C1 segment of cervical spinal cord (tissue), 14 donors: ENCODE results near the gene KATNAL1.

Experiments used
- DNase-seq, 14 donors: peaks; one replicate each; lab custom pipeline; 2025; lab: John Stamatoyannopoulos, UW

KATNAL1 gene

DNA sequence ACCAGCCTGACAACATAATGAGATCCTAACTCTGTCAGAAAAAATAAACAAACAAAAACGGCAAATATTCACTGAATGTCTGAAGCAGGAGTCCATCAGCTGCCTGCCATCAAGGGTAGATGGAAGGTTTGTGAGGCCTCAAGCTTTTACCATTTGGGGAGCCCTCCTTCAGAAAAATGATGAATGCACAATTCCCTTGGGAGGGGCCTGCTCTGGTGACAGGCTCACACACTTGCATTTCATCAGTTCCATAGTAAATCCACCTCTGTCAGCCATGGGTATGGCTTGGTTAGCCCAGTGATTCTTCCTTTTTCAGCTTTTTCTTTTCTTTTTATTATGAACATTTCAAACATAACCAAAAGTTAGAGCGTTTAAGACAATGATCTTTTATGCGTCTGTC, 26.3 kb upstream of the KATNAL1 start:
- no peak for DNase-seq

DNA sequence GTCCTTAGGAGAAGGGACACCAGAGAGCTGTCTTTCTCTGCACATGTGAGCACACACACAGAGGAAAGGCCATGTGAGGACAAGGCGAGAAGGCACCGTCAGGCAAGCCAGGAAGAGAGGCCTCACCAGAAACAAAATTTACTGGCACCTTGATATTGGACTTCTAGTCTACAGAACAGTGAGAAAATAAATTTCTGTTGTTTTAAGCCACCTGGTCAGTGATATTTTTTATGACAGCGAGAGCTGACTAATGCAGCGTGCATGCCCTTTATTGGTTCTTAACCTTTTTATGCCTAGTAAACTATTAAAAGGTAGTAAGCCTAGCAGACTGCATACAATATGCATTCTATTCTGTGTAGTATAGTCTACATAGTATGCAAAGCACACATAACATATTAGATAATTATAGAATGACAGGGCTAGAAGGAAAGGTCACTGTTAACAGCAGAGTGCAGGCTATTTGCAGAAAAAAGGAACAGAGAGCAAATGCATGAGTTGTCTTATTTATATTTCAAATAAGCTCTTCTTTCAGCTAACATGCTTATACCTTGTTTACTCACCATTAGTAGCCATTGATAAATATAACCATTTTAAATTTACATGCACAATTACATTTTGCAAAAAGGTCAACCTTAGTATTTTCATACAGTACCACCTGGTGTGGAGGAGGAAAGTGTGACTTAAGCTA, 25.2 kb upstream of the KATNAL1 start:
- DNase-seq = no peak

DNA sequence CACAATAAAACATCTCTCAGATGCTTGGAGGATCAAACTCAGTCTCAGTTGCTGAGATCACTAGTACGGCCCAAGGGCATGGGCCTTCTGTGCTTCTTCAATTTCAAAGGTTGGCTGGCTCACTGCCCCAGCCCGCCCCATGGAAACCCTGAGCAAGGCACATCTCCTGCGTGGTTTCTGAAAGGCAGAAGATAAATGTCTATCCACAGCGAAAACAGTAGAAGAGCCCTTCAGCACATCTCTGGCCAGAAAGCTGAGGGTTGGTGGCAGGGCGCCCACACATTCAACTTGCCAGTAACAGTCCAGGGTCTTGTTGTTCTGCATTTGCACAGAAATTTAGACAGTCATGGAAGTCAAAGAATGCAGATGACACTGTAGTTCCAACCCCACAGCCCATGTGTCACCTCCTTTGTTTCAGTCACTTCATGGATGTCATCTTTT, 24.0 kb upstream of the KATNAL1 start:
- peak in 5 of 14 donors; percentile 20 to 62 (median 28) for DNase-seq

DNA sequence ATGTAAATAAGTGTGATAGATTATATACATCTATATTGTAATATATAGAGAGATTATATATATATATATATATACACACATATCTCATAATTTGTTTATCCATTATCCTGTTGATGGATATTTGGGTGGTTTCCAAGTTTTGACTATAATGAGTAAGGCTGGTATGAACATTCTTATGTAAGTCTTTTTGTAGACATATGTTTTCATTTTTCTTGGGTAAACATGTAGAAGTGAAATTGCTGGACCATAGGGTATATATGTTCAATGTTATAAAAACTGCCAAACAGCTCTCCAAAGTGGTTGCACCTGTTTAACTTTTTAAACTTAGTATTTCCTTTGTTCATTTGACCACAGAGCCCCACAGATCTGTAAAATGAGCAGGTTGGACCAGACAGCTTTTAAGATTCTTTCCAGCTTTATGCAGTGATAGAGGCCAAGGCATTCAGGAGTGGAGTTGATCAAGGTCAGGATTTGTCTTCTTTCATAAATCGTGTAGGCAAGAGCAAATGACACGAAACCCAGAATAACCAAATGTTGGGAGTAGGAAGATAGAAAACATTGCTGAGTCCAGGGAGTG, 21.7 kb upstream of the KATNAL1 start:
- DNase-seq = no peak

DNA sequence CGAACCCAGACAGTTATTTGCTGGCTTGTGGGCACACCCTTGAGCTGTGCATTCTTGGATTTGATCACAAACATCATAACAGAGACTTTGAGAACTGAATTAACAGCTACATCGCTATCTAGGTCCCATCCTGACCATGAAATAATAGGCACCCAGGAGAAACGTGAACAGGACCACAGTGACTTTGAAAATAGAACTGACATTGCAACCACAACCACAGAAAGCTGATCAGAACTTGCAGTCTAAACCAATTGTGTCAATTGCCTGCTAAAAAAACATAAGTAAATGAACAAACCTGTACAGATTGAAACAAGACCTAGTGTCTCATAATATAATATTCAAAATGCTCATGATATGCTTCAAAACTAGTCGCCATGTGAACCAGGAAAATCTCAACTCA, 18.3 kb upstream of the KATNAL1 start:
- no peak for DNase-seq

DNA sequence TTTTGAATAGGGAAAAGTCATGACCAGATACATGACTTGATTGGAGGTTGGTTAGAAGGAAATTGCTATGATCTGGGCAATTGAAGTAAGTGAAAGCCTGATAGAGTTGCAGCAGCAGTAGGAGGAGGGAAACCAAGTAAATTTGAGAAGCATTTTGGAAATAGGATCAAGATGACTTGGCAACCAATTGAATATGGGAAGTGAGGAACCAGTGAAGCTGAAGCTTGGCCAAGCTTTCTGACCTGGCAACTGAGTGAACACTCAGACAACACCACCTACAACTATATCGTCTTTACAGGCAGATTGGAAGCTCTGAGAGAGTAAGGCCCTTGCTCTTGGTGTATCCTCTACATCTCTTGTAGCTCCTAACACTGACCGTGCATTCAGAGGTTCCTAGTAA, 16.2 kb upstream of the KATNAL1 start:
- no peak for DNase-seq

DNA sequence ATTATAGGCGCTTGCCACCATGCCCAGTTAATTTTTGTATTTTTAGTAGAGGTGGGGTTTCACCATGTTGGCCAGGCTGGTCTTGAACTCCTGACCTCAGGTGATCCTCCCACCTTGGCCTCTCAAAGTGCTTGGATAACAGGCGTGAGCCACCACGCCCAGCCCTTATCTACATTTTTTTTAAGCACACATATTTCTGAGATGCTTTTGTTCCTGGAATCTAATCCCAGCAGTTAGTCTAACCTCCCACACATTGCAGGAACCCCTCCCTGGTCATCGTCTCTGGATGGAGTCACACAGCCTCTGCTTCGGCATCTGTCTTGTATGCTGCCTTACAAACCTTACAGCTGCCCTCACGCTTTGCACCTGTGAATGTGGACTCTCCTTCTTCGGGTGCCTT, 15.1 kb upstream of the KATNAL1 start:
- DNase-seq = no peak

DNA sequence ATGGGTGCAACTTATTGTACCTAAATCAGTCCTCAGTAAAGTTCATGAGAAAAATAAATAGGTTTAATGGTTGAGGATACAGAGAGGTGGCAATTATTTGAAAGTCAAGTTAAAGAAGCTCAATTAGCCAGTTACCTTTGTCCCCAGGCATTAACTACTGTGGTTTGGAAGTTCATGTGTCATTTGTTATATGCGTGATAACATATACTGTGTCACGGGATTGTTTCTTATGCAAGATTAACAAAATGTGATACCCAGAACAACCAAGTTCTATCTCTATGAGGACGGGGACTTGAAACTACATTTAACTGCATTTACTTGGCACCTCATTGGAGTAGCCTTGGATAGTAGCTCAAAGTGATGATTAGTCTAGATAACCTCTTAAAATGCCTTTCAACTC, 13.9 kb upstream of the KATNAL1 start:
- no peak for DNase-seq

DNA sequence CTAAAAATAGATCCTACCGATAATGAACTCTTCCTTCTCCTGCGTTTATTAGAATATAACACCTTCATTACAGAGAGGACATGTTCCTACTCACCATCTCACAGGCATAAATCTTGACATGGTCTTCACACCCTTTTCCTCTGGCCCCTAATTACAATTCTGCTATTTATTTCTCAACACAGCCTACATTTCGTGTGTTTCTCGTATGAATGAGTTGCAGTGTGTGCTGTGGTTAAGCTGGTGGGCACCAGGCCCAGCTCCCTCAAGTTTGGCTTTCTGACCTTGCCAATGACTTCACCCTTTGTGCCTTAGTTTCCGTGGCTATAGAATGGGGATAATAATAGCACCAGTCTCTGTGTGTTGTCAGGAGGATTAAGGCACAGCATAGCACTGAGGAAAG, 12.3 kb upstream of the KATNAL1 start:
- DNase-seq = peak in 4 of 14 donors; percentile 12 to 31 (median 18)

DNA sequence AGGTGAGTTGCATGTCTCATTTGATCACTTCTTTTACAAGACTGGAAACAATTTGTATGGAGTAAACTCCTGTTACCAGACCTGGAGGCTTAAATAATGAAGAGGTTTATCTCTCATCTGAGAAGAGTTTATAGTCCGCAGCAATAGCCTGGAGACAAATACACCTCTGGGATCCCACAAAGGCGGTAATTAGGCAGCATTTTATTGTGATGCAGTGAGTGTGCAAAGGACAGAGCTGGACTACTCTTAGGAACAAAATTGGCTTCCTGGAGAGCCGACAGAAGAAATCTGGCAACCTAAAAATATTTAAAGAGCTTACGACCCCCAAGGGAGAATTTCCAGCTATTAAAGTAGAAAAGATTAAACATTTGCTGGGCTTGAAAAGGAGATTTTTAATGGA, 11.8 kb upstream of the KATNAL1 start:
- no peak for DNase-seq

DNA sequence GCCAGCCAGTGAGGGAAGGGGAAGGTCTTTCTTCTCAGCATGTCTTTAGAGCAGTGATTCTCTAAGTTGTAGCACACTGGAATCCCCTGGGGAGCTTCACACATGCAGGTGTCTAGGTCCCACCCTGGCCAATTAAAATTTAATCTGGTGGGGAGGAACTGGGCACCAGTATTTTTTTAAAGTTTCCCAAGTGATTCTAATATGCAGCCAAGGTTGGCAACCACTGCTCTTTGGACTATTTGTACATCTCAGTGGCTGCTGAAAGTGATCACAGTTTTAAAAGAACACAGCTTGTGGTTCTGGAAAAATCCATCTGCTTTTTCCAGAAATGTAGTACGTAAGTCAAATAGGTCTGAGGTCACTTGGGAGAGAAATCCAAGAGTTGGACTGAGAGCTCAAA, 10.7 kb upstream of the KATNAL1 start:
- DNase-seq = no peak

DNA sequence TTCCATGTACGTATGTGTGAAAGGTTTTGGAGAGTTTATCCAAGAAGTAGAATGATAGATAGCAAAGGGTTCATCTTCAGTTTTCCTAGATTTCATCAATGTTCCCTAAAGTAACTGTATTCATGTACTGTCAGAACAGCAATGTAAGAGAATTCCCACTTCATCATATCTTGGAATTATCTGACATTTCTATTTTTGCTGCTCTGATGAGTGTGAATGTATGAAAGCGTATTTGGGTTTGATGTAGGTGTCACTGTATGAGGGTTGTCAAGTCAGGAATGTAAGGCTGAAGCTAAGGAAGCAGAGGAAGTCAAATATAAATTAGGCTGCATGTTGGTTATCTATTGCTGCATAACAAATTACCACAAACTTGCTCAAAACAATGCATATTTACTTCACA, 7.2 kb upstream of the KATNAL1 start:
- no peak for DNase-seq

DNA sequence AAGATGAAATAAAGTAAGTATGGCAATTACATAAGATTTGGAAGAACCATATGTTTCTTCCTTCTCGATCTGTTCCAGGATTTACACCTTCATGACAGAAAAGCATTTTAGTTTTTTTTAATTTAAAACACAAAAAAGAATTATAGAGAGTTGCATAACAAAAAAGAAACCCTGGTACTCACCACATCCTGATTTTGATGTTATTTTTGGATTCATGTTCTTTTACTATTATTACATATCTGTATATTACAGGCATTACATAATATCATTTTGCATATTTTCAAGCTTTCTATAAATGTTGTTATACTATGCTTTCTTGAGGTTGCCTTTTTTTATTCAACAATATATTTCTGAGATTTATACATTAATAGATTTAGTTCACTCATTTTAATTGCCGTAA, 6.7 kb upstream of the KATNAL1 start:
- no peak for DNase-seq

DNA sequence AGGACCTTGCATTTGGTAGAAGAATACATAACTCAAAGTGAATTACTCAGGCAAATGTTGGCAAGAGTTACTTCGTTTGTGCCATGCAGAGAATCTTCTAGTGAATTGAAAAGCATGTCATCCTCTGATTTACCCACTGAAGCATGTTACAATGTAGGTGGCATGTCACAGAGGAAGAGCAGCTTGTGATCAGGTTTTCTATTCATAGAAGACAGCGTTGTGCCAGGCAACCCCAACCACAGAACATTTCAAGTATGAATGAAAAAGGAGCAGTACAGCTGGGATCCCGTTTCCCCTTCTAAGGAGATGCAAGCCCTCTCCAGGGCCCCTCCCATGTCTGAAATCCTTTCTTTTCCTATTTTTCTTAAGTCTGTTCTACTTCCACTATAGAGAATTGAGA, 6.0 kb upstream of the KATNAL1 start:
- DNase-seq = no peak

DNA sequence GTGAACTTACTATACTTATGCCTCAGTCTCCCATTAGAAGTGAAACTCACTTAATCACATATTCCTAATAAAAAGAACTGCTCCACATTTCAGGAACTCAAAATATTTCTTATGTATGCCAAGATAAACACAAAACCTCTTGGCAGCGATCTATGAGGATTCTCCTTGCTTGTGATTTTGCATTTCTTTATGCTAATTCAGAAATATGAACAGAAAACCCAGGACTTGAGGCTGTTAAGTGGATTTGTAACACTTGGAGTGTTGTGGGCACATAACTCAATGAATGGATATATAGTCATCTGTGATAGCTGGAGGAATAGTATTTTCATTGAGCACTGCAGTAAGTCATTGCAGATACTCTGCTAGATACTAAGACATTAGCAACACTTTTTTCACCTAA, 5.6 kb upstream of the KATNAL1 start:
- no peak for DNase-seq

DNA sequence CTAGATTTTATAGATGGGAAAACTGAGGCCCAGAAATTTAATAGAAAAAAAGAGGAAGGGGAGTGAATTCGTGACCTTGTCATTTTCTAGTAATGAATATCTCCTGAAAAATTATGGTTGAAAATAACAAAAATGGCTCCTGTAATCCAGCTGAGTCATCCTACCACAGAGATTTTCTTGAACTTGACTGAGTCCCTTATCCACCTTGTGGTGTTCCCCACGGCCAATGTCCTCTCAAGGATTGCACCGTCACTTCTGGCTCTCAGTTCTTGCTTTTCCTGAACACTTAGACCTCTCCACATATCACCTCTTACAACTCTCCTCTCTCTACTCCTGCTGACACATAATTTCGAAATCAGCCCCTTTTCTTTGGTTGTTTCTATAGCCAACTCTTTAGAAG, 1.2 kb upstream of the KATNAL1 start:
- no peak for DNase-seq

DNA sequence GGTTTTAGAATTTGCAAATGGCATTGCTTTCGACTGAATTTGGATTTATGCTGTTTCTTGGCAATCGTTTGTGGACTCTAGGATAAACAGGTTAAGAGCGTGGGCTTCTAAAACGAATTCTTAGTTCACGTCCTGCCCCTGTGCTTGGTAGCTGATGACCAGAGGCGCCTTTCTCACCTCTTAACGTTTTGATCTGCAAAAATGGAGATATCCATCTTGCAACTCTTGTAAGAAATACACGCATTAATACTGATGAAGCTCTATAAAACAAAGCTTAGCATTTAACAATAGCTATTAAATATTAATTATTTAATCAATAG, 580 bp upstream of the KATNAL1 start:
- no peak for DNase-seq

DNA sequence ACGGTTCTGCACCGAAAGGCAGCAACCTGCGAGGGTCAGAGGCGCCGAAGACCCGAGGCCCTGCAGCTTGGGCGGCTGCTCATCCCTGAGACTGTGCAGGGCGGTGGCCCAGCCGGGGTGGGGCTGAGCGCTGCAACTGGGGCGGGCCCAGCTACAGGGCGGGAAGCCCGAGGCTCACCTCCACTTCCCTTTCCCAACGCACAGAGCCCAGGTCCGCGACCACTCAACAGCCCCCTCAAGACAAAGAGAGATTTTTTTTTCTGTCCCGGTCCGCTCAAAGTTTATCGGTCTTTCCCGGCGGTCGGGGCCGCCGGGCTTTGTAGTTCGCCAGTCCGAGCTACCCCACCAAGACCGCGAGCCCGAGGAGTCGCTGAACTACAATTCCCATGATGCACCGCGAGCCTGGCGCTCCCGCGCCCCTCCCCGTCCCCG, 573 bp downstream of the KATNAL1 start:
- DNase-seq = peak in 11 of 14 donors; percentile 51 to 96 (median 91)

DNA sequence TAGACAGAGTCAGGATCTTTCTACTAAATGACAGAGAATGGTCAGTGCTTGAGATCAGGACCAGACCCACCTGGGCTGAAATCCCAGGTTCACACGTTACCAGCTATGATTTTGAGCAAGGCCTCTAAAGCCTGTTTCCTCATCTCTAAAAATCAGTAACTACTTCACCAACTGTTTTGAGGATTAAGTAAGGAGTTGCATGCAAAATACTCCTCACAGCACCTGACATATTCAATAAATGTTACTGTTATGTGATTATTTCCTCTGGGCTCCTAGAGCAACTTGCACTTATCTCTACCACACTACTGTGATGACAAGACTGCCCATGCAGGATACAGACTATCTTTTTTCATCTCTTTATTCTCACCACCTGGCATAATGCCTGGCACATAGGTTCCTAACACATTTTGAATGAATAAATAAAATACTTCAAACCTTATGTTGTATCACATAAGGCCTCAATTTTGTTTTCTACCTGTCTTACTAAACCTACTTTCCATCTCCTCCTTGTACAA, 1.8 kb downstream of the KATNAL1 start:
- DNase-seq = no peak

DNA sequence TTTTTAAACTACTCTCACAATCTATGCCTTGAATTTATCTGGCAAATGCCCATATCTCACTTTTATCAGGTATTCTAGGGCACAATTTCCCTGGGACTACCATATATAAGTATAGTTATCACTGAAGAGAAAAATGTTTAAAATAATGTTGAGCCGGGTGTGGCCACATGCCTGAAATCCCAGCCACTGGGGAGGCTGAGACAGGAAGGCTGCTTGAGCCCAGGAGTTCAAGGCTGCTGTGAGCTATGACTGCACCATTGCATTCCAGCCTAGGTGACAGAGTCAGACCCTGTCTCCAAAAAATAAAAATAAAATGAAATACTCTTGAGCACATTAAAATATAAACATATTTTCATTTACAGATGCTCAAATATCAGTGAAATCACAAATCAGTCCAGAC, 4.1 kb downstream of the KATNAL1 start:
- no peak for DNase-seq

DNA sequence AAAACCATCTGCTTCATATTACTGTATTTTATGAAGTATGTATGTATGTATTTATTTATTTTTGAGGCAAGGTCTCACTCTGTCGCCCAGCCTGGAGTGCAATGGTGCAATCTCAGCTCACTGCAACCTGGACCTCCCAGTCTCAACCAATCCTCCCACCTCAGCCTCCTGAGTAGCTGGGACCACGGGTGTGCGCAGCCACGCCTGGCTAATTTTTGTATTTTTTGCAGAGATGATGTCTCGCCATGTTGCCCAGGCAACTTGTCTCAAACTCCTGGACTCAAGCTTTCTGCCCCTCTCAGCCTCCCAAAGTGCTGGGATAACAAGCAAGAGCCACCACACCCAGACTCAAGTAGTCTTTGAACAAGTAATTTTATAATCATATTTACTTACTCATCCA, 5.5 kb downstream of the KATNAL1 start:
- DNase-seq = no peak

DNA sequence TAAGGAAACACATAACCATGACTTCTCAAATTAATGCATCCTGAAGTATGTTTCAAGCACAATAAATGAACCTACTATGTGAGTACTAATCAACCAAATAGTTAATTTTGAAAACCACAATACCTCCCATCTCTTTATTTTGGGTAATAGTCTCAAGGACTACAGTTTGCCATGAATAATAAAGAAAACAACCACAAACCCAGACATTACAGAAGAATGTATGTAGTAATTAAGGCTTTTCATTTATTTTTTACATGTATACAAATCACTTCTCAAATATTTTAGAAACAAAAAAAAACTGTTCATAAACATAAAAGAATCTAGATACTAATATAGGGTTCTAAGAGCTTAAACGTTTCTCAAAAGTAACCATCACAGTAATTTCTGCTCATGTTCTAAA, 6.8 kb downstream of the KATNAL1 start:
- DNase-seq = no peak

DNA sequence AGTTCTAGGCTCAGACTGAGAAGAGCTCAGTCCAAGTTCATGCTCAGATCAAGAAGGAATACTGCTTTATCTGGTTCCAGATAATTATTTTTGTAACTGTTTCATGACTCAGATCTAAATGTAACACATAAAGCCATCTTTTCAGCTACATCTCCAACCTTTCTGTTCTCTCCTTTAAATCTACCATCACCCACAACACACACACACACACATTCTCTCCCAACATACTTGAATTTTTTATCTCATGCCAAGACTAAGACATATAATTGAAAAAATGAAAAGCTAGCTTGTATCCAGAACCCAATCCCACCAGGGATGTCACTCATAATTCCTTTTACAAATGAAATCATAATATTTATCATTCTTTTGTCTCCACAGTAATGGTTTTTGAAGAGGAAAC, 7.6 kb downstream of the KATNAL1 start:
- DNase-seq = no peak

DNA sequence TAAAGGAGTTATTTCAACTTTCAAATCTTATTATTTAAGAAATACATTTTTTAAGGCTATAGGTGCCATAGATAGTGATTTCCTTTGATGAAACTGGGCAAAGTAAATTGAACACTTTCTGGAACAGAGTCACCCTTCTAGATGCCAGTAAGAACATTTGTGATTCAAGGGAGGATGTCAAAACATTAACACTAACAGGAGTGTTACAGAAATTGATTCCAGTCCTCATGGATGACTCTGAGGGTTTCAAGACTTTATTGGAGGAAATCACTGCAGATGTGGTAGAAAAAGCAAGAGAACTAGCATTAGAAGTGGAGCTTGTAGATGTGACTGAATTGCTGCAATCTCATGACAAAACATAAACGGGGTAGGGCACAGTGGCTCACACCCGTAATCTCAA, 12.2 kb downstream of the KATNAL1 start:
- DNase-seq = no peak
